ENCODE data around the gene FAM193B. TPM values are rescaled to one million over a fixed set of nuclear protein-coding genes. Genes with fewer than 3 reads are reported as not detected.

FAM193B gene
- polyA plus RNA-seq, 1 experiment, result 31.9 TPM

DNA sequence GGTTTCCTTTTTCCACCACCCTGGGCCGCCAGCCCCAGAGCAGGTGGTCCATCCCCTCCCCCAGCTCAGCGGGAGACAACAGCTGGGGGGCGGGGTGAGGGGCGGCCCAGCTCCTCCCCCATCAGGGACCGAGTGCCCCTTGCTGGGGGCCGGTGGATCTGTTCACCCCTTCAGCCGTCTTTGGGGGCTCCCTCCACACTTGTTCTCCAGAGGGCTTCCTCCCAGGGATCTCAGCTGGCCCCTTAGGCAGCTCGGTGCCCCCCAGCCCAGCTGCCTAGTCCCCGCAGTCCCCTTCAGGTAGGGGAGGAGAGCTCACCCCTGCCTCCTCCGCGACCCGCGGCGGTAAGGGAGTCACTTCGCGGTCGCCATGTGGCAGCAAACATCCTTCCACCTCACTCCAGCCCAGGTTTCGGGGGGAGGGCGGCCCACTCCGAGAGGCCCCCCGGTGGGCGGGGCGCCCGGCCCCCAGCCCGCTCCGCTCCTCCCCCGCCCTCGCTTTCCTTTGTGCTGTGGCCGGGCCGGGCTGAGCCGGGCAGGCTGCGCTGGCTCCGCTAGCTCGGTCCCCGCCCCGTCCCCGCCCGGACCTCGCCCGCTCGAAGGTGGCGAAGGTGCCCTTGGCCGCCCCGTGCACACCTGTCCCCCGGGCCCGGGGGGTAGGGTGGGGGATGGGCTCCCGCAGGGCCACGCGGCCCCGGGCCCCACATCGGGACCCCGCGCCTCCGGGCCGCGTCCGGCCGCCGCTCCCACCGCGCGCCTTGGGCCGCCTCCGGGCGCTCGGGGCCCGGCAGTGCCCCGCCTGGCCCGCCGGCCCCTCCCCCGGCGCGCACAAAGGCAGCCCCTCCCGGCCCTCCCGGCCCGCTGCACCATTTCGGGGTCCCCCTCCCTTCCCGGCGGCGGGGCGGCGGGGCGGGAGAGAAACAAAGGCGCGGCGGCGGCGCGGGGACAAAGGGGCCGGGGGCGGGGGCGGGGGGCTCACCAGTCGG is 81.6 kb downstream of the FAM193B start:
- Histone ChIP-seq H3K27me3 (ENCODE audit: control insufficient read depth, insufficient read depth, low read length) (no peaks in the 10 kb centered on the region), H3K4me3 (ENCODE audit: low read depth, low read length) (peak overlapping the region; percentile 54), H3K36me3 (ENCODE audit: control insufficient read depth, insufficient read depth, low read length) (peaks cover 10% of the 10 kb centered on the region)
- no peak for DNase-seq (ENCODE audit: low read depth)
- ChIA-PET POLR2A (interaction anchor here (1.5 kb wide), 1 partner anchor 23 kb away, joined by 6 read pairs; no protein-coding TSS in a partner anchor), CTCF (interaction anchor here (0.7 to 6.3 kb wide), 9 partner anchors 13 to 154 kb away, joined by 3 to 35 read pairs (median 6); no protein-coding TSS in a partner anchor)
- TF ChIP-seq, protein P1, sequence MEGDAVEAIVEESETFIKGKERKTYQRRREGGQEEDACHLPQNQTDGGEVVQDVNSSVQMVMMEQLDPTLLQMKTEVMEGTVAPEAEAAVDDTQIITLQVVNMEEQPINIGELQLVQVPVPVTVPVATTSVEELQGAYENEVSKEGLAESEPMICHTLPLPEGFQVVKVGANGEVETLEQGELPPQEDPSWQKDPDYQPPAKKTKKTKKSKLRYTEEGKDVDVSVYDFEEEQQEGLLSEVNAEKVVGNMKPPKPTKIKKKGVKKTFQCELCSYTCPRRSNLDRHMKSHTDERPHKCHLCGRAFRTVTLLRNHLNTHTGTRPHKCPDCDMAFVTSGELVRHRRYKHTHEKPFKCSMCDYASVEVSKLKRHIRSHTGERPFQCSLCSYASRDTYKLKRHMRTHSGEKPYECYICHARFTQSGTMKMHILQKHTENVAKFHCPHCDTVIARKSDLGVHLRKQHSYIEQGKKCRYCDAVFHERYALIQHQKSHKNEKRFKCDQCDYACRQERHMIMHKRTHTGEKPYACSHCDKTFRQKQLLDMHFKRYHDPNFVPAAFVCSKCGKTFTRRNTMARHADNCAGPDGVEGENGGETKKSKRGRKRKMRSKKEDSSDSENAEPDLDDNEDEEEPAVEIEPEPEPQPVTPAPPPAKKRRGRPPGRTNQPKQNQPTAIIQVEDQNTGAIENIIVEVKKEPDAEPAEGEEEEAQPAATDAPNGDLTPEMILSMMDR (IDR thresholded peaks at IDR 0.05; ENCODE audit: insufficient read depth, low read depth, low read length), result no peak

DNA sequence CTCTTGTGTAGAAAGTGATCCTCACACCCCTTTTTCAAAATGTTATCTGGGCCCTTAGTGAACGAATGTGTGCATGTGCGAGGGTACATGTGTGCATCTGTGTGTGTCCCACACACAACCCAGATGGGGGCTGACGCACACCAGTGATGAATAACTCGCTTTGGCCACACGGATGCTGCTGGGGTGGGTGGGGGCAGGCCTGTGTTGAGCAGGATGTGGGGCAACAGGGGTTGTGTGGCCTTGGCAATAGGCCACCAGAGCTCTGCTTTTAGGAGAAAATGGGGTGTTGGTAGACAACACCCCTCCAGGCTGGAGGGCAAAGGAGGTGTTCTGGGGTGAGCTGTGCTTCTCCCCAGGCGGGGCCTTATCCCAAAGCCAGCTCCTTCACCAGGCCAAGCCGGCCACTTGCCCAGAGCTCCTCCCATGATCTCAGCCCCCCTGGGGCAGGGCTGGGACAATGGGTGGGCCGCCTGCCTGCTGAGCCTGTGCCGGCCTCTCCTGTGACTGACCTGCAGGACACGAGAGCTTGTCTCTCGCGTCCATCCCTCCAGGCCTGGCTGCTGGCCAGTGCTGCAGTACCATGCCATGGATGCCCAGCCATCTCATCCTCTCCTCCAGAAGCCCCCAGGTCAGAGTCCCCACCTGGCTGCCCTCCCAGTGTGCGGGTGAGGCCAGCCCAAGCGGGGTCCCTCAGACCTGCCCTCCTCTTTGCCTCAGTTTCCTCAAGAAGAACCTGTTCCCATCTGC is 82.6 kb downstream of the FAM193B start:
- ChIA-PET CTCF (interaction anchor here (0.7 to 6.3 kb wide), 8 partner anchors 12 to 82 kb away, joined by 3 to 35 read pairs (median 7); no protein-coding TSS in a partner anchor), POLR2A (interaction anchor here (1.5 kb wide), 1 partner anchor 23 kb away, joined by 6 read pairs; no protein-coding TSS in a partner anchor)
- H3K4me3 ChIP-seq (ENCODE audit: low read depth, low read length), result peak overlapping the region; percentile 54
- H3K27me3 ChIP-seq (ENCODE audit: control insufficient read depth, insufficient read depth, low read length), result no peaks in the 10 kb centered on the region
- DNase-seq (ENCODE audit: low read depth), result no peak
- peaks cover 19% of the 10 kb centered on the region for H3K36me3 ChIP-seq (ENCODE audit: control insufficient read depth, insufficient read depth, low read length)
- TF ChIP-seq, protein P1 (IDR thresholded peaks at IDR 0.05; ENCODE audit: insufficient read depth, low read depth, low read length), result no peak

DNA sequence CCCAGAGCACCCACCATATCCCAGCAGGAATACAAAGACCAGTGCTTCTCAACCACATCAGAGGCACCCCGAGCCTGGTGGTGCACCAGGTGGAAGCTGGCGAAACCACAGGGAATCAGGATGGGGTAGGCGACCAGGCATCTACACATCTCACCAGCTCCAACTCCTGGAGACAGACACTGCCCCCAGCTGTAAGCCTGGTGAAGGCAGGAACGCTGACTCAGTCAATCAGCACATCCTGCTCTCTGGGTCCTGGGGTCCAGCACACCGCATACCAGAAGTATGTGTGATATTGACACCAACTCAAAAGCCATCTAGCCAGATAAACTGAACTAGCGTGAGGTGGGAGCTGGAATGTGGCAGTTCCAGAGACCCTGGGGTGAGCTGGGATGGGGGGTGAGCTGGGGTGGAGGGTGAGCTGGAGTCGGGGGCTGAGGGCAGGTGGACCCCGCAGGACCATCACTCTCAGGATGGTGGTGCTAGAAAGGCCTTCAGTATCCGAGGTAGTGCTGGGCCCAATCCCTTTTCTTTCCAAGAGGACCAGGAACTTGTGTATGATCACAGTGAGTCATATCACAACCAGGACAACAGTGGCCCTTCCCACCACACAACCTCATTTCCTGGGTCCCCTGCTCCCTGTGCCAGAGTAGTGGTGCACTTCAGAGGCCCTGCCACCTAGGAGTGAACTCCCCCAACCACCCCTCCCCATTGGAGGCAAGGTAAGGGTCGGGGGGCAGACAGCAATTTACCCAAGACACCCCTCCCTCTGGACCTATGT is 83.4 kb downstream of the FAM193B start:
- peaks cover 27% of the 10 kb centered on the region for H3K36me3 ChIP-seq (ENCODE audit: control insufficient read depth, insufficient read depth, low read length)
- H3K27me3 ChIP-seq (ENCODE audit: control insufficient read depth, insufficient read depth, low read length), result no peaks in the 10 kb centered on the region
- DNase-seq (ENCODE audit: low read depth), result no peak
- H3K4me3 ChIP-seq (ENCODE audit: low read depth, low read length), result no peak overlapping the region
- TF ChIP-seq, protein P1 (IDR thresholded peaks at IDR 0.05; ENCODE audit: insufficient read depth, low read depth, low read length), result no peak
- ChIA-PET CTCF (interaction anchor here (1.0 to 6.3 kb wide), 8 partner anchors 11 to 67 kb away, joined by 3 to 35 read pairs (median 12); no protein-coding TSS in a partner anchor), POLR2A (interaction anchor here (1.5 kb wide), 1 partner anchor 24 kb away, joined by 6 read pairs; no protein-coding TSS in a partner anchor)

Other genes starting within 250 kb of the FAM193B start
- 11.8 and 18.1 TPM in 2 replicates for gene MXD3, start 242.7 kb downstream of the FAM193B start, polyA plus RNA-seq (2011; rRNA removed)
- gene LMAN2, start 202.9 kb downstream of the FAM193B start, polyA plus RNA-seq (2011; rRNA removed), result 228 and 248 TPM in 2 replicates
- gene RGS14, start 196.6 kb downstream of the FAM193B start, polyA plus RNA-seq (2011; rRNA removed), result 4.1 and 6.0 TPM in 2 replicates
- not detected in 2 replicates for gene SLC34A1, start 170.1 kb downstream of the FAM193B start, polyA plus RNA-seq (2011; rRNA removed)
- not detected in 2 replicates for gene PFN3, start 153.9 kb downstream of the FAM193B start, polyA plus RNA-seq (2011; rRNA removed)
- gene F12, start 145.0 kb downstream of the FAM193B start, polyA plus RNA-seq (2011; rRNA removed), result 0.67 and 0.69 TPM in 2 replicates
- gene GRK6, start 127.9 kb downstream of the FAM193B start, polyA plus RNA-seq (2011; rRNA removed), result 24.0 and 37.7 TPM in 2 replicates
- 1.6 TPM in 2 replicates for gene PRR7, start 107.7 kb downstream of the FAM193B start, polyA plus RNA-seq (2011; rRNA removed)
- 103 and 176 TPM in 2 replicates for gene DBN1, start 80.9 kb downstream of the FAM193B start, polyA plus RNA-seq (2011; rRNA removed)
- gene PDLIM7, start 57.0 kb downstream of the FAM193B start, polyA plus RNA-seq (2011; rRNA removed), result 344 and 624 TPM in 2 replicates
- 0.92 and 1.2 TPM in 2 replicates for gene DOK3, start 44.7 kb downstream of the FAM193B start, polyA plus RNA-seq (2011; rRNA removed)
- gene DDX41, start 37.6 kb downstream of the FAM193B start, polyA plus RNA-seq (2011; rRNA removed), result 93.3 and 144 TPM in 2 replicates
- gene TMED9, start 37.6 kb upstream of the FAM193B start, polyA plus RNA-seq (2011; rRNA removed), result 310 and 391 TPM in 2 replicates
- gene B4GALT7, start 45.6 kb upstream of the FAM193B start, polyA plus RNA-seq (2011; rRNA removed), result 23.2 and 39.5 TPM in 2 replicates
- not detected in 2 replicates for gene FAM153A, start 228.3 kb upstream of the FAM193B start, polyA plus RNA-seq (2011; rRNA removed)